GM12878 (cell line): ENCODE data around the gene IL1RAP. TPM values are rescaled to one million over a fixed set of nuclear protein-coding genes. Genes with fewer than 3 reads are reported as not detected.

Source experiments
- ATAC-seq: fragments of 200-7000 bp; cut with Tn5 transposase; 3 replicates; pipeline ENCODE4 v1.9.1; 2020; ENCODE audit warnings: mild to moderate bottlenecking, moderate library complexity
- BruUV-seq: library from RNA; stranded (reverse); fragments of 400-500 nt; replicated peaks from 2 replicates; lab custom pipeline; 2021; lab: Mats Ljungman, UMichigan
- CTCF ChIA-PET: fragments of 300-600 bp; sonication (Branson Sonifier 250); formaldehyde crosslinking; extraction: SDS; loops from one replicate; lab custom pipeline; 2021; ENCODE audit warnings: inconsistent platforms; lab: Yijun Ruan, JAX
- POLR2A ChIA-PET: fragments of 350-600 bp; formaldehyde crosslinking; extraction: SDS; loops from one replicate; lab custom pipeline; 2021; ENCODE audit warnings: inconsistent platforms; lab: Charles Lee
- RAD21 ChIA-PET: fragments of 300-600 bp; sonication (Branson Sonifier 250); formaldehyde crosslinking; loops from one replicate; lab custom pipeline; 2023; ENCODE audit warnings: antibody characterized with exemption; ENCODE audit not compliant: unreplicated experiment; lab: Charles Lee
- SMC1A ChIA-PET: fragments of 300-600 bp; sonication (Branson Sonifier 250); formaldehyde crosslinking; loops from one replicate; lab custom pipeline; 2023; ENCODE audit not compliant: unreplicated experiment, uncharacterized antibody; lab: Charles Lee
- DNase-seq: peaks from one replicate; pipeline ENCODE4 v3.0.0-alpha.2; 2011; ENCODE audit warnings: low read depth, low spot score
- FAIRE-seq: peaks from 3 replicates; lab custom pipeline; 2011; peaks lifted over from hg19 to GRCh38; lab: Jason Lieb, UNC
- H2AFZ ChIP-seq: 2 replicates; pipeline ENCODE4 v1.6.0; 2011; ENCODE audit warnings: low read depth, low read length, control low read depth; ENCODE audit not compliant: control insufficient read depth
- H3K27ac ChIP-seq: 2 replicates; pipeline ENCODE4 v1.5.1; 2011; ENCODE audit warnings: control low read depth; ENCODE audit not compliant: control insufficient read depth, insufficient read depth
- H3K27me3 ChIP-seq, 2 experiments: replicated peaks in 1 of 2; 2 replicates each; pipeline versions ENCODE4 v1.6.0 to v1.6.1; 2011; ENCODE audit warnings: low read length in 1 of 2; ENCODE audit not compliant: control insufficient read depth in 2 of 2, insufficient read depth in 2 of 2
- H3K36me3 ChIP-seq, 2 experiments: 2 replicates each; pipeline ENCODE4 v1.5.1; 2011; ENCODE audit warnings: low read length in 1 of 2; ENCODE audit not compliant: control insufficient read depth in 2 of 2, insufficient read depth in 2 of 2
- H3K4me1 ChIP-seq: 2 replicates; pipeline ENCODE4 v1.6.1; 2011; ENCODE audit warnings: mild to moderate bottlenecking, low read length, moderate library complexity, mixed read lengths; ENCODE audit not compliant: control insufficient read depth, insufficient read depth
- H3K4me2 ChIP-seq: 2 replicates; pipeline ENCODE4 v1.6.0; 2011; ENCODE audit warnings: control low read depth; ENCODE audit not compliant: control insufficient read depth, insufficient read depth
- H3K4me3 ChIP-seq: fragments of 200-600 bp; sonication (generic); 2 replicates; pipeline ENCODE4 v1.5.1; 2016
- H3K79me2 ChIP-seq: 2 replicates; pipeline ENCODE4 v1.6.0; 2011; ENCODE audit warnings: low read length; ENCODE audit not compliant: control insufficient read depth, insufficient read depth
- H3K9ac ChIP-seq: 2 replicates; pipeline ENCODE4 v1.8.0; 2011; ENCODE audit warnings: low read length, control low read depth, mixed read lengths; ENCODE audit not compliant: control insufficient read depth, insufficient read depth
- H3K9me3 ChIP-seq: replicated peaks from 3 replicates; pipeline ENCODE4 v1.5.1; 2011; ENCODE audit warnings: mild to moderate bottlenecking, low read length; ENCODE audit not compliant: control insufficient read depth, insufficient read depth
- H4K20me1 ChIP-seq: 2 replicates; pipeline ENCODE4 v1.6.0; 2011; ENCODE audit not compliant: control insufficient read depth, insufficient read depth
- USF2 ChIP-seq: IDR thresholded peaks from 2 replicates; pipeline ENCODE4 v1.6.1; 2011; ENCODE audit warnings: low read depth, low read length, improper control_type of control experiment, borderline replicate concordance
- ZNF687 ChIP-seq: fragments of 450-650 bp; IDR thresholded peaks from 2 replicates; pipeline ENCODE4 v1.6.1; 2017; ENCODE audit warnings: mild to moderate bottlenecking, moderate library complexity
- in situ Hi-C: fragments of 300-500 bp; cut with MboI; formaldehyde crosslinking; loops from 9 replicates; pipeline ENCODE4 v1.14.3; 2018; ENCODE audit warnings: mixed read lengths
- intact Hi-C: fragments of 100-400 bp; cut with micrococcal nuclease; formaldehyde crosslinking; loops from one replicate; pipeline ENCODE4 v1.14.2; 2022; ENCODE audit not compliant: unreplicated experiment
- polyA plus RNA-seq, 11 experiments: library from polyadenylated mRNA; depleted of rRNA in 4 of 11; unstranded in 6 of 11; stranded (reverse) in 5 of 11; fragments of >200 nt; fragmentation: Nextera tagmentation in 4 of 11; fragmentation: Illumina TruSeq in 1 of 11; extraction: Ambion mirVana in 4 of 11; extraction: Trizol in 1 of 11; gene quantifications; 1 replicate in 1 of 11; 2 replicates in 10 of 11; pipeline versions ENCODE4 v1.2.1 to v1.2.3, GENCODE V29; 2011 to 2016; ENCODE audit warnings: inconsistent platforms in 2 of 11, missing spikeins in 2 of 11, low read depth in 1 of 11
- total RNA-seq, 4 experiments: library from RNA; depleted of rRNA in 3 of 4; stranded (reverse); fragments of >200 nt in 3 of 4; fragmentation: Illumina TruSeq in 1 of 4; extraction: Trizol in 1 of 4; gene quantifications; 2 replicates each; pipeline versions ENCODE4 v1.2.1 to v1.2.3, GENCODE V29; 2013 to 2021

IL1RAP gene
- total and polyA plus RNA-seq, 10 of the 15 experiments (the other 5 are each of a cell fraction or from before 2014, with no cell fraction given), result 0.17 to 1.0 (median 0.44) TPM; not detected in 1

GRCh38 chr3:190492129-190492528, 21.8 kb upstream of the IL1RAP start:
- Histone ChIP-seq H3K4me1 (no peaks in the 10 kb centered on the region; the same call in 1 of the 2 replicates), H3K9ac (no peak overlapping the region), H3K9me3 (no peaks in the 10 kb centered on the region), H3K79me2 (no peaks in the 10 kb centered on the region), H4K20me1 (no peaks in the 10 kb centered on the region), H3K27me3 (no peaks in the 10 kb centered on the region; a peak in 1 of 4 replicates), H3K4me3 (no peak overlapping the region), H3K4me2 (no peak overlapping the region), H3K36me3 (no peaks in the 10 kb centered on the region), H3K27ac (no peak overlapping the region), H2AFZ (no peak overlapping the region)
- ChIA-PET RAD21 (no interaction called here), POLR2A (no interaction called here), CTCF (interaction anchor here (0.7 to 0.9 kb wide), 2 partner anchors 23 to 68 kb away, joined by 3 read pairs; no protein-coding TSS in a partner anchor), SMC1A (interaction anchor here (1.0 kb wide), 1 partner anchor 12 kb away, joined by 3 read pairs; no protein-coding TSS in a partner anchor)
- no TSS peak for BruUV-seq
- DNase-seq, result no peak
- no peak for ATAC-seq
- intact Hi-C loops (no loop called here), in situ Hi-C loops (no loop called here)
- FAIRE-seq, result no peak
- TF ChIP-seq USF2, result no peak
- no peak for TF ChIP-seq ZNF687
